GM23338 (cell line): ENCODE data around the gene RGS3.

ENCODE experiments used
- EZH2 ChIP-seq: fragments of 200-600 bp; sonication (generic); IDR thresholded peaks from one replicate; pipeline ENCODE4 v1.8.0; 2017; ENCODE audit warnings: antibody characterized with exemption, mild to moderate bottlenecking, low read depth; ENCODE audit not compliant: unreplicated experiment
- EZH2phosphoT487 ChIP-seq: fragments of 200-600 bp; sonication (generic); IDR thresholded peaks from one replicate; pipeline ENCODE4 v1.8.1; 2018; ENCODE audit warnings: antibody characterized with exemption; ENCODE audit not compliant: unreplicated experiment
- POLR2AphosphoS5 ChIP-seq: IDR thresholded peaks from 2 replicates; pipeline ENCODE4 v1.6.1; 2016; ENCODE audit warnings: antibody characterized with exemption, low read depth
- STAT1 ChIP-seq: IDR thresholded peaks from one replicate; pipeline ENCODE4 v1.6.1; 2016; ENCODE audit warnings: antibody characterized with exemption; ENCODE audit not compliant: unreplicated experiment
- TF ChIP-seq, protein P1 (sequence below), 2 experiments: fragments of 200-600 bp in 1 of 2; sonication (generic) in 1 of 2; conservative IDR thresholded peaks; 2 replicates each; pipeline versions ENCODE4 v1.5.1 to v1.6.1; 2016 to 2017; ENCODE audit warnings: antibody characterized with exemption in 2 of 2, low read depth in 2 of 2, mild to moderate bottlenecking in 2 of 2, moderate library complexity in 1 of 2
- TF ChIP-seq, protein P2 (sequence below): IDR thresholded peaks from one replicate; pipeline ENCODE4 v1.6.1; 2018; ENCODE audit warnings: antibody characterized with exemption; ENCODE audit not compliant: unreplicated experiment
- TF ChIP-seq, protein P3 (sequence below): fragments of 250-450 bp; sonication (Bioruptor Pico); IDR thresholded peaks from 2 replicates; pipeline ENCODE4 v1.5.0; 2020; ENCODE audit warnings: mild to moderate bottlenecking, moderate library complexity

DNA sequence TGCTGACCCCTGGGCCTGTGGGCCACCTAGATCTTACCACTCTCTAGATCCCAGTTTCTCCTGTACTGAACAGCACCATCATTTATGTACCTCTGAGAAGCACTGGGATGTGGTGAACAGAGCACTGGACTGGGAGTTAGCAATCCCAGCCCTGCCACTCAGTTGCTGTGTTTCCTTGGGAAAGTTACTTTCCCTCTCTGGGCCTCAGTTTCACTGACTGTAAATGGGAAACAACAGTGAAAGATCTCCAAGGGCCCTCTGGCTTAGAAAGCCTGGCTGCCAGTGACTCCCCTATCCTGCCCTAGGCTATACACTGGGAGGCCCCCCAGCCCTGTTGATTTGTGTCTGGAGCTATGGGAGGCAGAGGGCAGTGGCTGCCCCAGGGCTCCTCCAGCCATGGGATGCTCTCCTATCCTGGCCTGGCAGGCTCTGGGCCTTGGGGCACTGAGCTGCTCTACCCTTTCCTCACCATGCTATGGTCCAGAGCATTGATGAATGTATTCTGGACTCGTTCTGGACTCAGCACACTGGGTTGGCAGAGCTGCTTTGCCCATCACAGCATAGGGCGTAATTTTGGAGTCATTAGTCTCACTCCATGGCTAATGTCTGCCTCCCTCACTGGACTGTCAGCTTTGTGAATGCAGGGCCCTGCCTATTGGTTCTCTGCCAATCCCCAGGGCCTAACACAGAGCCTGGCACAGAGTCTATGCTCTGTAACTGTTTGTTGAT lies 99.3 kb downstream of the RGS3 start:
- TF ChIP-seq, protein P1, sequence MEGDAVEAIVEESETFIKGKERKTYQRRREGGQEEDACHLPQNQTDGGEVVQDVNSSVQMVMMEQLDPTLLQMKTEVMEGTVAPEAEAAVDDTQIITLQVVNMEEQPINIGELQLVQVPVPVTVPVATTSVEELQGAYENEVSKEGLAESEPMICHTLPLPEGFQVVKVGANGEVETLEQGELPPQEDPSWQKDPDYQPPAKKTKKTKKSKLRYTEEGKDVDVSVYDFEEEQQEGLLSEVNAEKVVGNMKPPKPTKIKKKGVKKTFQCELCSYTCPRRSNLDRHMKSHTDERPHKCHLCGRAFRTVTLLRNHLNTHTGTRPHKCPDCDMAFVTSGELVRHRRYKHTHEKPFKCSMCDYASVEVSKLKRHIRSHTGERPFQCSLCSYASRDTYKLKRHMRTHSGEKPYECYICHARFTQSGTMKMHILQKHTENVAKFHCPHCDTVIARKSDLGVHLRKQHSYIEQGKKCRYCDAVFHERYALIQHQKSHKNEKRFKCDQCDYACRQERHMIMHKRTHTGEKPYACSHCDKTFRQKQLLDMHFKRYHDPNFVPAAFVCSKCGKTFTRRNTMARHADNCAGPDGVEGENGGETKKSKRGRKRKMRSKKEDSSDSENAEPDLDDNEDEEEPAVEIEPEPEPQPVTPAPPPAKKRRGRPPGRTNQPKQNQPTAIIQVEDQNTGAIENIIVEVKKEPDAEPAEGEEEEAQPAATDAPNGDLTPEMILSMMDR (conservative IDR thresholded peaks at IDR 0.05; ENCODE audit: low read depth in 2 of 2): no peak
- TF ChIP-seq, protein P2, sequence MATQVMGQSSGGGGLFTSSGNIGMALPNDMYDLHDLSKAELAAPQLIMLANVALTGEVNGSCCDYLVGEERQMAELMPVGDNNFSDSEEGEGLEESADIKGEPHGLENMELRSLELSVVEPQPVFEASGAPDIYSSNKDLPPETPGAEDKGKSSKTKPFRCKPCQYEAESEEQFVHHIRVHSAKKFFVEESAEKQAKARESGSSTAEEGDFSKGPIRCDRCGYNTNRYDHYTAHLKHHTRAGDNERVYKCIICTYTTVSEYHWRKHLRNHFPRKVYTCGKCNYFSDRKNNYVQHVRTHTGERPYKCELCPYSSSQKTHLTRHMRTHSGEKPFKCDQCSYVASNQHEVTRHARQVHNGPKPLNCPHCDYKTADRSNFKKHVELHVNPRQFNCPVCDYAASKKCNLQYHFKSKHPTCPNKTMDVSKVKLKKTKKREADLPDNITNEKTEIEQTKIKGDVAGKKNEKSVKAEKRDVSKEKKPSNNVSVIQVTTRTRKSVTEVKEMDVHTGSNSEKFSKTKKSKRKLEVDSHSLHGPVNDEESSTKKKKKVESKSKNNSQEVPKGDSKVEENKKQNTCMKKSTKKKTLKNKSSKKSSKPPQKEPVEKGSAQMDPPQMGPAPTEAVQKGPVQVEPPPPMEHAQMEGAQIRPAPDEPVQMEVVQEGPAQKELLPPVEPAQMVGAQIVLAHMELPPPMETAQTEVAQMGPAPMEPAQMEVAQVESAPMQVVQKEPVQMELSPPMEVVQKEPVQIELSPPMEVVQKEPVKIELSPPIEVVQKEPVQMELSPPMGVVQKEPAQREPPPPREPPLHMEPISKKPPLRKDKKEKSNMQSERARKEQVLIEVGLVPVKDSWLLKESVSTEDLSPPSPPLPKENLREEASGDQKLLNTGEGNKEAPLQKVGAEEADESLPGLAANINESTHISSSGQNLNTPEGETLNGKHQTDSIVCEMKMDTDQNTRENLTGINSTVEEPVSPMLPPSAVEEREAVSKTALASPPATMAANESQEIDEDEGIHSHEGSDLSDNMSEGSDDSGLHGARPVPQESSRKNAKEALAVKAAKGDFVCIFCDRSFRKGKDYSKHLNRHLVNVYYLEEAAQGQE: no peak
- no peak for TF ChIP-seq EZH2phosphoT487
- no peak for TF ChIP-seq POLR2AphosphoS5
- TF ChIP-seq, protein P3, sequence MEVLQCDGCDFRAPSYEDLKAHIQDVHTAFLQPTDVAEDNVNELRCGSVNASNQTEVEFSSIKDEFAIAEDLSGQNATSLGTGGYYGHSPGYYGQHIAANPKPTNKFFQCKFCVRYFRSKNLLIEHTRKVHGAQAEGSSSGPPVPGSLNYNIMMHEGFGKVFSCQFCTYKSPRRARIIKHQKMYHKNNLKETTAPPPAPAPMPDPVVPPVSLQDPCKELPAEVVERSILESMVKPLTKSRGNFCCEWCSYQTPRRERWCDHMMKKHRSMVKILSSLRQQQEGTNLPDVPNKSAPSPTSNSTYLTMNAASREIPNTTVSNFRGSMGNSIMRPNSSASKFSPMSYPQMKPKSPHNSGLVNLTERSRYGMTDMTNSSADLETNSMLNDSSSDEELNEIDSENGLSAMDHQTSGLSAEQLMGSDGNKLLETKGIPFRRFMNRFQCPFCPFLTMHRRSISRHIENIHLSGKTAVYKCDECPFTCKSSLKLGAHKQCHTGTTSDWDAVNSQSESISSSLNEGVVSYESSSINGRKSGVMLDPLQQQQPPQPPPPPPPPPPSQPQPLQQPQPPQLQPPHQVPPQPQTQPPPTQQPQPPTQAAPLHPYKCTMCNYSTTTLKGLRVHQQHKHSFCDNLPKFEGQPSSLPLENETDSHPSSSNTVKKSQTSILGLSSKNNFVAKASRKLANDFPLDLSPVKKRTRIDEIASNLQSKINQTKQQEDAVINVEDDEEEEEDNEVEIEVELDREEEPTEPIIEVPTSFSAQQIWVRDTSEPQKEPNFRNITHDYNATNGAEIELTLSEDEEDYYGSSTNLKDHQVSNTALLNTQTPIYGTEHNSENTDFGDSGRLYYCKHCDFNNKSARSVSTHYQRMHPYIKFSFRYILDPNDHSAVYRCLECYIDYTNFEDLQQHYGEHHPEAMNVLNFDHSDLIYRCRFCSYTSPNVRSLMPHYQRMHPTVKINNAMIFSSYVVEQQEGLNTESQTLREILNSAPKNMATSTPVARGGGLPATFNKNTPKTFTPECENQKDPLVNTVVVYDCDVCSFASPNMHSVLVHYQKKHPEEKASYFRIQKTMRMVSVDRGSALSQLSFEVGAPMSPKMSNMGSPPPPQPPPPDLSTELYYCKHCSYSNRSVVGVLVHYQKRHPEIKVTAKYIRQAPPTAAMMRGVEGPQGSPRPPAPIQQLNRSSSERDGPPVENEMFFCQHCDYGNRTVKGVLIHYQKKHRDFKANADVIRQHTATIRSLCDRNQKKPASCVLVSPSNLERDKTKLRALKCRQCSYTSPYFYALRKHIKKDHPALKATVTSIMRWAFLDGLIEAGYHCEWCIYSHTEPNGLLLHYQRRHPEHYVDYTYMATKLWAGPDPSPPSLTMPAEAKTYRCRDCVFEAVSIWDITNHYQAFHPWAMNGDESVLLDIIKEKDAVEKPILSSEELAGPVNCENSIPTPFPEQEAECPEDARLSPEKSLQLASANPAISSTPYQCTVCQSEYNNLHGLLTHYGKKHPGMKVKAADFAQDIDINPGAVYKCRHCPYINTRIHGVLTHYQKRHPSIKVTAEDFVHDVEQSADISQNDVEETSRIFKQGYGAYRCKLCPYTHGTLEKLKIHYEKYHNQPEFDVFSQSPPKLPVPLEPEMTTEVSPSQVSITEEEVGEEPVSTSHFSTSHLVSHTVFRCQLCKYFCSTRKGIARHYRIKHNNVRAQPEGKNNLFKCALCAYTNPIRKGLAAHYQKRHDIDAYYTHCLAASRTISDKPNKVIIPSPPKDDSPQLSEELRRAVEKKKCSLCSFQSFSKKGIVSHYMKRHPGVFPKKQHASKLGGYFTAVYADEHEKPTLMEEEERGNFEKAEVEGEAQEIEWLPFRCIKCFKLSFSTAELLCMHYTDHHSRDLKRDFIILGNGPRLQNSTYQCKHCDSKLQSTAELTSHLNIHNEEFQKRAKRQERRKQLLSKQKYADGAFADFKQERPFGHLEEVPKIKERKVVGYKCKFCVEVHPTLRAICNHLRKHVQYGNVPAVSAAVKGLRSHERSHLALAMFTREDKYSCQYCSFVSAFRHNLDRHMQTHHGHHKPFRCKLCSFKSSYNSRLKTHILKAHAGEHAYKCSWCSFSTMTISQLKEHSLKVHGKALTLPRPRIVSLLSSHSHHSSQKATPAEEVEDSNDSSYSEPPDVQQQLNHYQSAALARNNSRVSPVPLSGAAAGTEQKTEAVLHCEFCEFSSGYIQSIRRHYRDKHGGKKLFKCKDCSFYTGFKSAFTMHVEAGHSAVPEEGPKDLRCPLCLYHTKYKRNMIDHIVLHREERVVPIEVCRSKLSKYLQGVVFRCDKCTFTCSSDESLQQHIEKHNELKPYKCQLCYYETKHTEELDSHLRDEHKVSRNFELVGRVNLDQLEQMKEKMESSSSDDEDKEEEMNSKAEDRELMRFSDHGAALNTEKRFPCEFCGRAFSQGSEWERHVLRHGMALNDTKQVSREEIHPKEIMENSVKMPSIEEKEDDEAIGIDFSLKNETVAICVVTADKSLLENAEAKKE: no peak
- TF ChIP-seq EZH2: no peak
- TF ChIP-seq STAT1: no peak
